ENCODE results near the gene ZBTB20.

Gene ZBTB20

DNA sequence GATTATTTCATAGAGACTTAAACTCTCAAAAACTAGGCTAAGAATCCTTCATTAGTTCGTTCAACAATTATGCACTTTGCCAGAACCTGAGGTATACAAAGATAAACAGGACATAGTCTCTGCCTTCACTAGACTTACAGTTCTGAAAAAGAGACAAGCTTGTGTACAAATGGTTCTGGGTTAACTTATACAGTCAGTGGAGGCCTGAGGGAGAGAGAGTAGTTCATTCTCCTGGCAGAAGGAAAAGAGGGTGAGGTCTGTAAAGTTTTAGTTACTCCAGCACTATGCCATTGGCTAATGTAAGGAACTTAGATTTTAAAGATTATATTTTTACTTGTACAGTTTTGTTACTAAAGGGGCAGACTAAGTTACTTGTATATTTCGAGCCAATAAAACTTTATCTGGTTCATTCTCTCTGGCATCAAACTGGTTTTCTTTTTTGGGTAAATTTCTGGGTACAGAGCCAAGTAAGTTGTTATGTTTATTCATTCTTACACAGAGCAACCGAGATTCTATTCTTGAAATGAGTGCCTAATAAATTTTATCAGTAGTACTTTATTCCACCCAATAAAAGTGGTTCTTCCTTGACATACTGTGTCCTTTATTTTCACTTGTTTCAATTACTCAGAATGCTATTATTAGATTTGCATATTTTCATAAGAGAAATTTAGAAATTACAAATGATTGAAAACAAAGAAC is 574.6 kb downstream of the ZBTB20 start:
- no peak for DNase-seq (ENCODE audit: low spot score)

DNA sequence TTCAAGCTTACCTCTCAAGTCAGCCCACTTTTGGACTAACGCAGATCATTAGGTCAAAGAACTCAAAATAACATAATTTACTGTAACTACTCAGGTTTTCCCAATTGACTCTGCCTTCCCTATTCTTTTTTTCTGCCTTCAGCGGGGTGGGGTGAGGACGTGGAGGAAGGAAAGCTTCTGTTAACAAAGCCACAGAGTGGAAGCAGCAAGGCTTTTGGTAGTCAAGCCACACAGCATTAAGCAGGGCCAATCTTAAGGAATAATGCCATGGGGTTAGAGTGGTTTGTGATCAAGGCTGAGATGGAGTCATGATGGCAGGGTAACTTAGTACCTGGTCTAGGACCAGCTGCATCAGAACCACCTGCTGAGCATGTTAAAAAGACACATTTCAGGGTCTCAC is 575.7 kb downstream of the ZBTB20 start:
- DNase-seq (ENCODE audit: low spot score): no peak

DNA sequence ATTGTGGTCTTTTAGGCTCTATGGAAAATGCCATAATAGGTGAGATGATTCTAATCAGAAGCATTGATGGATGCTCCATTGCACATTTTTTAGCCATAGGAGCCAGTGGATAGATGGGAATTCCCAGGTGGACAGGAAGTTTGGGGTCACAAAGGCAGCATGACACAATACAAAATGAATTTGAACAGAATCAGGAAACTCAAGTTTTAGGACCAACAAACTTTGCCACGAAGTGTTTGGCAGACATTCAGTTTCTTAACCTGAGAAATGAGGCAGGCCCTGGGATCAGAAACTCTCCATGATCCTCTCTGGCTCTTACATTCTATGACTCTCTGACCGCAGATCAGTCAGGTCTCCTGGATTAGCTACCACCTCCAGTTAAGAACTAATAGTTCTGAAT is 577.9 kb downstream of the ZBTB20 start:
- DNase-seq (ENCODE audit: low spot score): no peak

- no peak for DNase-seq (ENCODE audit: low spot score)
Observed at GRCh38 chr3:114567771-114568170, 579.3 kb downstream of the ZBTB20 start.

DNA sequence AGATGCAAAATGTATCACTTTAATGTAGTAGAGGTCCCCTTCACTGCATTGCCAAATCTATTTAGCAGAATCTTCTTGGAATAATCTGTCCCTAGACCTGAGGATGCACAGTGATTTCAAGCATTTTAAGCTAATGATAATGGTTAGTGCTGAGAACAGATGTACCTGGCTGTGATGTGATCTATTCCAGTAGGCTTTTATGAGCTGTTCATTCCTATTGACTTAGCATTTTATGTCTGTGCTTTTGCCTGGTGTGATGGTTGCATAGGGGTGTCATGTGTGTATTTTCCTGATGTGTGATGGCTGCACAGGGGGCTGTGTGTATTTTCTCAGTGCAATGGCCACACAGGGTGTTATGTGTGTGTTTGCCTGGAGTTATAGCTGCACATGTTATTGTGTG is 580.3 kb downstream of the ZBTB20 start:
- no peak for DNase-seq (ENCODE audit: low spot score)

DNA sequence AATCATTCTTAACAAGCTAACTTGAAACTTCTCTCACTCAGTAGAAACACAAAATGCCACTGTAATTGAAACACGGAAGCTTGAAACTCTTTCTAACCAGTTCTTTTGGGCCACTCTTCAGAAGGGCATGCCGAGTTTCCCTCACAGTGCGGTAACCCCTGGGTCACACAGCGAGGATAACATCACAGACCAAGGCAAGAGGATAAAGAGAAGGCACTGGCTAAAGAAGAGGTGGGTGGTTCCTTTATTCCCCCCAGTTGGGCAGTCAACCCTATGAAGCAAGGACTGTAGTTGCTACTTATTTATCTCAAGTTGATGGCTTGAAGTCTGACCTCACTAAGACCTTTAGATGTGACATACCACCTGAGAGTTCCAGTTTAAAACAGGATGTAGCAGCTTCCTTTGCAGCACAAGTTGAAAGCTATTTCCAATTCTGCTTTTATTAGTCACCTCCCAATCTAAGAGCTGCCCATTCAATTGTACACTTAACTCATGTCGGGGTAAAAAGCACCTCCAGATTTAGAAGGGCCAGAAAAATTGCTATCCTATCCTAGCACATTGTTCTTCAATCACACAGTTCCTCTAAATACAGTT is 580.8 kb downstream of the ZBTB20 start:
- no peak for DNase-seq (ENCODE audit: low spot score)

GRCh38 chr3:114565216-114565615 is 581.9 kb downstream of the ZBTB20 start:
- DNase-seq (ENCODE audit: low spot score): no peak

GRCh38 chr3:114563720-114564119 is 583.4 kb downstream of the ZBTB20 start:
- DNase-seq (ENCODE audit: low spot score): no peak

DNA sequence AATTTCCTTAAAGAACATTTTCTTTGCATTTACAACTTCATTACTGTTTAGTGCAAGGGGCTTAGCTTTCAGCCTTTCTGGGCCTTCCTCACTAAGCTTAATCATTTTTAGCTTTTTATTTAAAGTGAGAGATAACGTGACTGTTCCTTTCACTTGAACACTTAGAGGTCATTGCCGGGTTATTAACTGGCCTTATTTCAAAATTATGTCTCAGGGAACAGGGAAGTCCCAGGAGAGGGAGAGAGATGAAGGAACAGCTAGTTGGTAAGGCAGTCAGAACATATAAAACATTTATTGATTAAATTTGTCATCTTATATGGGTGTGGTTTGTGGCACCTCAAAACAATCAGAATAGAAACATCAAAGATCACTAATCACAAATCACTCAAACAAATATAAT is 584.5 kb downstream of the ZBTB20 start:
- no peak for DNase-seq (ENCODE audit: low spot score)

- DNase-seq (ENCODE audit: low spot score): no peak
Observed at GRCh38 chr3:114558271-114558670, 588.8 kb downstream of the ZBTB20 start.

- DNase-seq (ENCODE audit: low spot score): no peak
Observed at GRCh38 chr3:114557791-114558190, 589.3 kb downstream of the ZBTB20 start.

DNA sequence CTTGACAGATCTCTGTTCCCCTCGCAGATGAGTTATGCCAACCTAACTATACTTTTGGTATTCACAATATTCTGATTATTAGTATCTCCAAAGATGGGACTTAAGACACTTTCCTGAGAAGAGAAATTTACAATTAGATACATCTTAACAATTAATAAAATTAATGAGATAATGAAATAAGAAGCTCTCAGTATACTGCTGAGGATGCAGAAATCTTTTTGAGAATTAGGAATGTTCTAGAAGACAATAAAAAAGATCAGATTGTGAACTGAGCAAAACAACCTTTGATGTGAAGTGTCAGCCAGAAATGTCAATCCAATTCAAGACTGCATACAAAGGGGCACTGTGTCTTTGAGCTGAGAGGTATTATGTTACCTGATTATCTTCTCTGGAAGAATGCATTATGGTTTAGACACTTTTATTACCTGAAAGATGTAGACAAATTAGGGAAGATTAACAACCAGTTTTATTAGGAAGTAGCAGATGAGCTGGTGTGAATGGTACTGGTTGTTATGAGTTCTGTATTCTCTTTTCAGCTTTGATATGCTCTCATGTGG is 590.4 kb downstream of the ZBTB20 start:
- no peak for DNase-seq (ENCODE audit: low spot score)

GRCh38 chr3:114554731-114555130 is 592.4 kb downstream of the ZBTB20 start:
- DNase-seq (ENCODE audit: low spot score): no peak

GRCh38 chr3:114553949-114554593 is 593.0 kb downstream of the ZBTB20 start:
- no peak for DNase-seq (ENCODE audit: low spot score)

- DNase-seq (ENCODE audit: low spot score): no peak
Observed at GRCh38 chr3:114552527-114552812, 594.6 kb downstream of the ZBTB20 start.

- DNase-seq (ENCODE audit: low spot score): no peak
Observed at GRCh38 chr3:114551770-114552526, 595.1 kb downstream of the ZBTB20 start.

- DNase-seq (ENCODE audit: low spot score): no peak
Observed at GRCh38 chr3:114550165-114550564, 596.9 kb downstream of the ZBTB20 start.

- no peak for DNase-seq (ENCODE audit: low spot score)
Observed at GRCh38 chr3:114545193-114545592, 601.9 kb downstream of the ZBTB20 start.

GRCh38 chr3:114542359-114542758 is 604.7 kb downstream of the ZBTB20 start:
- no peak for DNase-seq (ENCODE audit: low spot score)

DNA sequence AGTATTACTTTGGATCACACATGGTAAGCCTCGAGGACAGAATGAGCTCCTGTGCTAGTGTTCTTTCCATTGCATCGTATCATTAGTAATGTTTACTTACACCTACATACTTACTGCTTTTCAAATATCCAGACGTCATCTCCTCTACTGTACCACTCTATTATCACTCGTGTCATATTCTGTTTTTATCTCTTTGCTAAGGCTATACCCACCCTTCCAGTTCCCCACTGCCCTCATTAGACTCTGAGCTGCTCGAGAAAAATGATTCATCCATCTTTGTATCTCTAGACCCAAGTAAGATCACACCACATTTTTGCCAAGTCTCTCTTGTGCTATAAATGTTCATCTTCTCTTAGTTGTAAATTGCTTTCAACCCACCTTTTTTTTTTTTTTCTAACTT is 607.6 kb downstream of the ZBTB20 start:
- DNase-seq (ENCODE audit: low spot score): no peak

- no peak for DNase-seq (ENCODE audit: low spot score)
Observed at GRCh38 chr3:114538211-114538610, 608.9 kb downstream of the ZBTB20 start.

GRCh38 chr3:114528517-114528916 is 618.6 kb downstream of the ZBTB20 start:
- DNase-seq (ENCODE audit: low spot score): no peak

Data from CD4-positive, alpha-beta T cell treated with Interleukin-2 at 100 ng/mL for 4 hours (primary cell).